GM19328 (cell line): ENCODE results near the gene PHYH.
"Not testable (repeated sequence)": the region's sequence is repeated elsewhere in the genome, so short reads cannot be mapped to it uniquely, and the experiment has no call there.

Experiments used
- ATAC-seq: cut with Tn5 transposase; IDR thresholded peaks from one replicate; pipeline ENCODE4 v1.9.1; 2021; ENCODE audit warnings: mild to moderate bottlenecking, moderate library complexity; ENCODE audit not compliant: unreplicated experiment

PHYH gene

DNA sequence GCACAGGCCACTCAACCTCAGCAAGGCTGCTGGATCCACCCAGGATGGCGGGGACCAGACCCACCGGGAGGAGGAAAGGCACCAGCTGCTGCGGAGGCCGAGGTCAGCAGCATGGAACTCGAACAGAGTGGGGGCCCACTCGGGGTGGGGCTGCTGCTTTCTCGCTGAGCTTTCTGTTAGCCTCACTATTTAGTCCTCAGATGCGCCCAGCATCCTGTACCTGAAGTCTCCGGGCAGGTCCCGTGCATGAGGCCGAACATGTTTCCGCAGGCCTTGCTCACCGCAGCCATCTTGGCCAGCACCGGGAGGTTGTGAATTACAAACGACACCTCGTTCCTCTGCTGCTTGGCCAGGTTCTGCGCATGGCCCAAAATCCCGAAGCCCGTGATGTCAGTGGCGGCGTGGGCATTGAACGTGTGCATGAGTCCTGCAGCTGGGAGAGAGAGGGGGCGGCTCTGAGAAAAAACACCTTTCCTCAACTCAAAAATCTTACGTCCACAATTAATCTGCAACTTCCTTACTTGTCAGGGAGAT lies 22.8 kb upstream of the PHYH start:
- ATAC-seq, result no peak

- ATAC-seq, result no peak
These were observed 21.7 kb upstream of the PHYH start for GRCh38 chr10:13321576-13321975.

DNA sequence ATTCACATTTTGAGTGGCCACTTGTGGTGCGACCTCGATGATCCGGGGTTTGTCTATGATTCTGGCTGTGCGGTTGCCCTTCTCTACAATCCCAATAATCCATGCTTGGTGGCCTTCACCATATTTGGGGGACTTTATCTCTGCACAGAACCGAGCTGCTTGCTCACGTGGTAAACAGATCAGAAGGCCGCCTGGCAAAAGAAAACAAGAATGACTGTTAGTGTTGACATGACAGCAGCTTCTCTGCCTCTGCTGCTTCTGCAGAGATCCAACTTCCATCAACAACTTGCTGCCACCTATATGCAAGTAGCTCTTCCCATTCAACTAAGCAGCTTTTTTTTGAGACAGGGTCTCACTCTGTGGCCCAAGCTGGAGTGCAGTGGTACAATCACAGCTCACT lies 19.3 kb upstream of the PHYH start:
- ATAC-seq, result no peak

- no peak for ATAC-seq
These were observed 17.6 kb upstream of the PHYH start for GRCh38 chr10:13317474-13317873.

DNA sequence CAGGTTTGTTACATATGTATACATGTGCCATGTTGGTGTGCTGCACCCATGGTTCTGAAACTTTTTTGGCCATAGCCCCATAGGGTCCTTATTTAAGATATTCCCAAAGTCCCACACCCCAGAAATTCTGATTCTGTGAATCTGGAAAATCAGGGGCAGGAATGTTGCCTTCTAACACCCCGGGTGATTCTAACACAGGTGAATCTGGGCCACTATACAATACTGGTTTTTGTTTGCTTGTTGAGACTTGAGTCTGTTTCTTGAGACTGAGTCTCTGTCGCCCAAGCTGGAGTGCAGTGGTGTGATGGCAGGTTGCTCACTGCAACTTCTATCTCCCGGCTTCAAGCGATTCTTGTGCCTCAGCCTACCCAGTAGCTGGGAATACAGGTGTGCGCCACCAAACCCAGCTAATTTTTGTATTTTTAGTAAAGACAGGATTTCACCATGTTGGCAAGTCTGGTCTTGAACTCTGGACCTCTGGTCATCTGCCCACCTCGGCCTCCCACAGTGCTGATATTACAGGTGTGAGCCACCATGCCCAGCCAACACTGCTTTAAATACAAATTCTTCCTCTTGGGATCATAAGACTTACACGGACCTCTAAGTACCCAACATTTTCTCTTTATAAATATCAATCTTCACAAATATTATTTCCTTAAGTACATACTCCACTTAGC lies 16.9 kb upstream of the PHYH start:
- ATAC-seq, result no peak

GRCh38 chr10:13315361-13315760 lies 15.5 kb upstream of the PHYH start:
- no peak for ATAC-seq

GRCh38 chr10:13311177-13311575 lies 11.3 kb upstream of the PHYH start:
- ATAC-seq, result no peak

- ATAC-seq, result no peak
These were observed 10.8 kb upstream of the PHYH start for GRCh38 chr10:13310518-13311176.

DNA sequence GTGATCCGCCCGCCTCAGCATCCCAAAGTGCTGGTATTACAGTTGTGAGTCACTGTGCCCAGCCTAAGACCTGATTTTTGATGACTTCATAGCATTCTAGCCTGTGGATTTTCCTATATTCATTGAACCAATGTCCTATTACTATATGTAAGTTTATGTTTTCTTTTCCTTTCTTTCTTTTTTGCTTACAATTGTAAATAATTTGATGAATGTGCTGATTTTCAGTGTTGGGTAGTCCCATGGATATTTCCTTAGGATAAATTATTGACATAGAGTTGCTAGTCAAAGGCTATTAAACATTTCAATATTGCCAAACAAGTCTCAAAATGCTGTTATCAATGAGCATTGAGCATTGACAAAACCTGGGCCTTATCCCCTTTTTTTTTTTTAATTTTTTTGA lies 9.9 kb upstream of the PHYH start:
- no peak for ATAC-seq

GRCh38 chr10:13308096-13308495 lies 8.2 kb upstream of the PHYH start:
- no peak for ATAC-seq

GRCh38 chr10:13306103-13306502 lies 6.2 kb upstream of the PHYH start:
- ATAC-seq, result no peak

DNA sequence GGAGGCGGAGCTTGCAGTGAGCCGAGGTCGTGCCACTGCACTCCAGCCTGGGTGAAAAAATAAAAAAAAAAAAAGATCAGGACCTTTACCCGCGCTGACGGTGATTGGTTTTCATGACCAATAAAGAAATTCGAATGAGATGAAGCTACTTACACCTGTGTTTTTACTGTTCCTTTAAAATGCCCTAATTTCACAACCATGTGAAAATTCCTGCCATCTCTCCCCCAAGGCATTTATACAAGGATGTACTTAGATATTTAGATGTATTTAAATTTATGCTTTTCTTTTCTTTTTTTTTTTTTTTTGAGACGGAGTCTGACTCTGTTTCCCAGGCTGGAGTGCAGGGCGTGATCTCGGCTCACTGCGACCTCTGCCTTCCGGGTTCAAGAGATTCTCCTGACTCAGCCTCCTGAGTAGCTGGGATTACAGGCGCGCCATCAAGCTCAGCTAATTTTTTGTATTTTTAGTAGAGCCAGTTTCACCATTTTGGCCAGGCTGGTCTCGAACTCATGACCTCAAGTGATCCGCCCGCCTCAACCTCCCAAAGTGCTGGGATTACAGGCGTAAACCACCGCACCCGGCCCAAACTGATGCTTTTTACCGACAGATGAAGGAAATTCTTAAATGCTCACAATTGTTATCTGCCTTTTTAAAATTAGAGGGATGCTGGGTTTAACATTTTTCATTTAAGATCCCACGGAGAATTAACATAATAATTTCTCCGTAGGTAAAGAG lies 3.1 kb upstream of the PHYH start:
- ATAC-seq, result no peak

DNA sequence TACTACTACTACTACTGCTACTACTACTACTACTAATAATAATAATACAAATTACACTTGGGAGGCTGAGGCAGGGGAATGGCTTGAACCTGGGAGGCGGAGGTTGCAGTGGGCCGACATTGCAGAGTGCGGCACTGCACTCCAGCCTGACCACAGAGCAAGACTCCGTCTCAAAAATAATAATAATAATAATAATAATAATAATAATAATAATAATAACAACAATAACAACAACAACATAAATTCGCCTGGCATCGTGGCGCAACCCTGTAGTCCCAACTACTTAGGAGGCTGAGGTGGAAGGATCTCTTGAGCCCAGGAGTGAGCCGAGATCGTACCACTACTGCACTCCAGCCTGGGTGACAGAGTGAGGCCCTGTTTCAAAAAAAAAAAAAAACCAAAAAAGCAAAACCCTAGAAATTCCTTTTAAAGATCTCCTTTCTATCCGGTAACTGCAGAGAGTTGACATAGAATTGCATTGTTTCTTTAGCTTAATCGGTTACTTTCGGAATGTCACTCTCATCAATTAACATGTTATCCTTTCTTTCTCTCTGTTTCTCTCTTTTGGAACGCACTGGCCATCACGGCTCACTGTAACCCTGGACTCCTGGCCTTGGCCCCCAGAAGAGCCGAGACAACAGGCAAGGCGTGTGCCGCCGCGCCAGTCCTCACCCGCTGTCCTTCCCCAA lies 972 bp downstream of the PHYH start:
- ATAC-seq, result no peak

DNA sequence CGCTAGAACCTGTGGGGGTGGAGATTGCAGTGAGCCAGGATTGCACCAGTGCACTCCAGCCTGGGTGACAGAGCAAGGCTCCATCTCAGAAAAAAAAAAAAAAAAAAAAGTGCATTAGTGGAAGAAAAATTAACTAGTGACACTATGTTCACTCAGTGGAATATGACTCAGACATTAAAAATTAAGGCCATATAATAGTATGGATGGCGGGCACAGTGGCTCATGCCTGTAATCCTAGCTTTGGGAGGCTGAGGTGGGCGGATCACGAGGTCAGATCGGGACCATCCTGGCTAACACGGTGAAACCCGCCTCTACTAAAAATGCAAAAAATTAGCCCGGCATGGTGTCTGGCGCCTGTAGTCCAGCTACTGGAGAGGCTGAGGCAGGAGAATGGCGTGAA lies 3.4 kb downstream of the PHYH start:
- no peak for ATAC-seq

GRCh38 chr10:13294784-13295183 lies 5.1 kb downstream of the PHYH start:
- ATAC-seq, result no peak

DNA sequence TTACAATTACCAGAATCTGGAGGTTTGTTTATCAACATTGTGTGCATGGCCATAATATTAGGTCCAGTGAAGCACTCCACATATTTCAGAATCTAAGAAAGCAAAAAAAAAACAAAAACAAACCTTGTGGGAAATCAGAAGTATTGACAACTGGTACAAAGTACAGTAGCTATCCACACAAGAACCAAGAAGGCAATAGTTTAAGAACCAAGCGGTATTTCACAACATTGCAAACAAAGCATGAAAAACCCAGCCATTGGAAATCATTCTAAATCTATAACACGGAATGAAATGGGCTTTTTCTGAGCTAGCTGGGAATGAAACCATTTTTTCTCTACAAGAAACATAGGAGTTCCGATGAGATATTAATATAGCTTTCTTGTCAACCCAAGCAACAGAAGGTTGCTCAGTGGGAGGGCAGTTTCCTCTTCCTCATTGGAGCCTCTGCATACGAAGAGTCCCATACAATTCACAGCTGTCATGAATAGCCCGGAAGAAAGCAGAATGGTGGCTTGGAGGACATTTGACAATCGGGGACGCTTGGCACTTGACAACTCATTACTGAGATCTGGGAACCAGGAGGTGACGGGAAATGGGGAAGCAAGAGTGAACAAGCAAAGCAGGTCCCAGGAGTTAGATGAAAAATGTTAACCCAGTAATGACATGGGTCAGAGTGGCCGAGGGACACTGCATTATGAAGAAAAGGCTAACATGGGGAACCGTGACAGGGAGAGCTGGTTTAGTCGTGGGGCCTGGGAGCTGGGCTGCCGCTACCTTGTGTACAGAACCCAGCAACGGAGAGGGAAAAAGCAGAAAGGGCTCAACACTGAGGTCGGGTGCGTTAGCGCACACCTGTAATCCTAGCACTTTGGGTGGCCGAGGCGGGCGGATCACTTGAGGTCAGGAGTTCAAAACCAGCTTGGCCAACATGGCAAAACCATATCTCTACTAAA lies 7.8 kb downstream of the PHYH start:
- ATAC-seq, result no peak

DNA sequence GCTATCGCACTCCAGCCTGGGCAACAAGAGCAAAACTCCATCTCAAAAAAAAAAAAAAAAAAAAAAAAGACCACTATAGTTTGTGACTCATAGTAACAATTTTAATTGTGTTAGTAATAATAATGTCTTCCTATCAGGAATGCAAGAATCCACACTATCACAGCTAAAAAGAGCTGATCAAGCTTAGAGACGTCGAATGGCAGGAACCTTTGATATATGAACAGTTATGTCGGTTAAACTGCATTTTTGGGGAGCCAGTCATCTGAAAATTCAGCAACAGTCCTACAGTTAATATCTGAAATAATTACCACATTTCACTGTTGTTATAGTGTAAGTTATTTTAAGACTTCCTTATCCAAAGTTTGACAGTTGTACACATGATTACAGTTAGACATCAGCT lies 8.8 kb downstream of the PHYH start:
- ATAC-seq, result no peak

GRCh38 chr10:13284050-13284449 lies 15.8 kb downstream of the PHYH start:
- no peak for ATAC-seq

DNA sequence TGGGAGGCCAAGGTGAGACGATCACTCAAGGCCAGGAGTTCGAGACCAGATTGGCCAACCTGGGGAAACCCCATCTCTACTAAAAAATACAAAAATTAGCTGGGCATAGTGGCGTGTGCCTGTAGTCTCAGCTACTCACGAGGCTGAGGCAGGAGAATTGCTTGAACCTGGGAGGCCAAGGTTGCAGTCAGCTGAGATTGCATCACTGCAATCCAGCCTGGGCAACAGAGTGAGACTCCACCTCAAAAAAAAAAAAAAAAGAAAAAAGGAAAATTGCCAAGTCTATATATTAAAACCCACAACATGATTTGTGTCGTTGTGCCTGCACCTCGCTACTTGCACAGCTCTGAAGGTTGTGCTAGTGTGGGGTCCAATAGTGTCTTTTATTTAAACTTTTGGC lies 17.5 kb downstream of the PHYH start:
- not testable (repeated sequence) for ATAC-seq

- no peak for ATAC-seq
These were observed 23.0 kb downstream of the PHYH start for GRCh38 chr10:13276749-13277365.
